GM12891 (cell line): Measurements from ENCODE around the gene MLST8.

ENCODE experiments used
- PAX5 ChIP-seq: IDR thresholded peaks from 2 replicates; pipeline ENCODE4 v1.6.1; 2011; ENCODE audit warnings: low read length, moderate library complexity, mild to moderate bottlenecking; ENCODE audit not compliant: insufficient read depth, severe bottlenecking
- POLR2A ChIP-seq: IDR thresholded peaks from 2 replicates; pipeline ENCODE4 v1.6.1; 2011; ENCODE audit warnings: low read depth, low read length, control low read depth
- POLR2AphosphoS5 ChIP-seq: IDR thresholded peaks from 2 replicates; pipeline ENCODE4 v1.6.1; 2011; ENCODE audit warnings: low read depth, low read length, control low read depth
- POU2F2 ChIP-seq: IDR thresholded peaks from 2 replicates; pipeline ENCODE4 v1.6.1; 2011; ENCODE audit warnings: low read depth, mild to moderate bottlenecking, control low read depth, low read length, moderate library complexity
- SPI1 ChIP-seq: IDR thresholded peaks from 2 replicates; pipeline ENCODE4 v1.6.1; 2011; ENCODE audit warnings: low read depth, low read length, control low read depth
- TAF1 ChIP-seq: IDR thresholded peaks from 2 replicates; pipeline ENCODE4 v1.6.1; 2011; ENCODE audit warnings: low read depth, low read length, control low read depth

GRCh38 chr16:2250652-2251295 is 45.5 kb downstream of the MLST8 start:
- TF ChIP-seq POLR2A (no peak), POLR2AphosphoS5 (no peak), TAF1 (no peak), SPI1 (no peak), PAX5 (no peak), POU2F2 (no peak)
